GM19467 (cell line): Measurements from ENCODE around the gene LRRN2.
"Not testable (repeated sequence)": the region's sequence is repeated elsewhere in the genome, so short reads cannot be mapped to it uniquely, and the experiment has no call there.

Source experiments
- ATAC-seq: cut with Tn5 transposase; IDR thresholded peaks from one replicate; pipeline ENCODE4 v1.9.1; 2021; ENCODE audit warnings: mild to moderate bottlenecking, moderate library complexity; ENCODE audit not compliant: unreplicated experiment

Gene LRRN2

GRCh38 chr1:204634260-204634910, 51.2 kb downstream of the LRRN2 start:
- no peak for ATAC-seq

- ATAC-seq = no peak
Measured at GRCh38 chr1:204633665-204634064, 51.9 kb downstream of the LRRN2 start.

GRCh38 chr1:204630132-204630905, 55.2 kb downstream of the LRRN2 start:
- ATAC-seq = no peak

GRCh38 chr1:204629459-204629858, 56.1 kb downstream of the LRRN2 start:
- ATAC-seq = not testable (repeated sequence)

GRCh38 chr1:204628868-204629267, 56.7 kb downstream of the LRRN2 start:
- no peak for ATAC-seq

GRCh38 chr1:204627436-204627835, 58.1 kb downstream of the LRRN2 start:
- ATAC-seq = no peak

GRCh38 chr1:204626381-204626780, 59.2 kb downstream of the LRRN2 start:
- ATAC-seq = no peak

- no peak for ATAC-seq
Measured at GRCh38 chr1:204624631-204625216, 60.8 kb downstream of the LRRN2 start.

GRCh38 chr1:204623894-204624361, 61.6 kb downstream of the LRRN2 start:
- no peak for ATAC-seq

- ATAC-seq = no peak
Measured at GRCh38 chr1:204623365-204623893, 62.1 kb downstream of the LRRN2 start.

GRCh38 chr1:204621996-204622395, 63.5 kb downstream of the LRRN2 start:
- no peak for ATAC-seq

- ATAC-seq = no peak
Measured at GRCh38 chr1:204621396-204621795, 64.1 kb downstream of the LRRN2 start.

GRCh38 chr1:204619721-204620120, 65.8 kb downstream of the LRRN2 start:
- no peak for ATAC-seq

- ATAC-seq = no peak
Measured at GRCh38 chr1:204618148-204618760, 67.3 kb downstream of the LRRN2 start.

GRCh38 chr1:204617256-204618147, 68.0 kb downstream of the LRRN2 start:
- no peak for ATAC-seq

GRCh38 chr1:204616641-204617040, 68.9 kb downstream of the LRRN2 start:
- no peak for ATAC-seq

GRCh38 chr1:204615881-204616280, 69.7 kb downstream of the LRRN2 start:
- no peak for ATAC-seq

GRCh38 chr1:204613636-204614035, 71.9 kb downstream of the LRRN2 start:
- ATAC-seq = no peak

GRCh38 chr1:204612326-204612725, 73.2 kb downstream of the LRRN2 start:
- no peak for ATAC-seq

- ATAC-seq = no peak
Measured at GRCh38 chr1:204611036-204611435, 74.5 kb downstream of the LRRN2 start.
